ENCODE data around the gene EPHB1.
"Not testable (repeated sequence)": the region's sequence is repeated elsewhere in the genome, so short reads cannot be mapped to it uniquely, and the experiment has no call there.

EPHB1 gene

DNA sequence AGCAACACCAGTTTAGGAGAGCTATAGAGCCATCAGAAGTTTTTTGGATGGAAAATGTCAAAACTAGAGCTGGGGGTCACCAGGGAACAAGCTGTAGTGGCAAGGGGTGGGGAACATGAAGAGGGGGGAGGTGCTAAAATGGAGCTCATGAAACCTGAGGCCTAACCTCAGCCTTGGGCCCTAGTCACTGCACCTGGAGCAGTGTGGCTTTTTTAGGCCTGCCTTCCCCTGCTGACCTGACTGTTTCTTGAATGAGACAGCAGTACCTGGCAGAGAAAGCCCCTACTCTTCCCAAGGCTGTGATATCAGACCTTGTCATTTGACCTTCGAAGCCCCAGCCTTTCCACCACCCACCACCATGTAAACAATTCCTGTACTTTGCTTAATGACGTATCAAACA lies 383.5 kb downstream of the EPHB1 start:
- DNase-seq: no peak

DNA sequence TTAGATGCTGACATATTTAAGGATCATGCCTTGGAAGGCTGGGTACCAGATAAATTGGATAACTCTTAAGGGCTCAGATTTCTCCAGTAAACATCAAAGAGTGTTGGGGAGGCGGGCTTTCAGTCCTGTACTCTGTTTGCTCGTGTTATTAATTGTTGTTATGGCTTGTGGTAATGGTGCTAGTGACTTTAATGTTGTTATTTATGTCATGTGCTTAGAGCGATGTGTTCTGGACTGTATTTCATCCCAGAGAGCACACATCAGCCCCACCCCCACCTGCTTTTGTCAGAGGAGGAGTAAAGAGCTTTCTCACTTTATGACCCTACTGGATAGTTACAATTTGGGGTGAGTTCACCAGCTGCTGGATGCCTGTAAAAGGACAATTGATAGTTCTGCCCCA lies 386.3 kb downstream of the EPHB1 start:
- DNase-seq: no peak

DNA sequence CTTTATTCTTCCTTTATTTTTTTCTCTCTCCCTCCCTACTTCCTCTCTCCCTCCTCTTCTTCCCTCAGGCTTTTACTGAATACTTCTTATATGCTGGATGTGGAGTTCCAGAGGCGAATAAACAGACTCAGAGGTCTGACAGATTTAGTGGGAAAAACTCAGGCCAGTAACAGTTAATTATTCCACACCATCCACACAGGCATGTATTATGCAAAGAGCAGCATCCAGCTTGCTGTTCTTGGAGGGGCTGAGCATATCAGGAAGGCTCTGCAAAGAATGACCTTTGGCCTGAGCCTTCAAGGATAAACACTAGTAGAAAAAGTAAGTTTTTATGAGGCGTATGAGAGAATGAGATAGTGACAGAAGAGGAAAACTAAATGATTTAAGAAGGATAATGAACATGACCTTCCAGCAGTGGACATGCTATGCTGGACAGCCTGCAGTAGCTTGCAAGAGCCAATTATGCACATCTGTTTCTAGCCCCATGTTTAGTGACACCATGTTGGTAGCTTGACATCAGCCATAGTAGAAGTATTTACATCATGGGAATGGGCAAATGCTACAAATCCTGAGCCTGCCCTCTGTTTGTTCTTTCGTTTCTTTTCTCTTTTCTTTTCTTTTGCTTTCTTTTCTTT lies 387.4 kb downstream of the EPHB1 start:
- DNase-seq: no peak

DNA sequence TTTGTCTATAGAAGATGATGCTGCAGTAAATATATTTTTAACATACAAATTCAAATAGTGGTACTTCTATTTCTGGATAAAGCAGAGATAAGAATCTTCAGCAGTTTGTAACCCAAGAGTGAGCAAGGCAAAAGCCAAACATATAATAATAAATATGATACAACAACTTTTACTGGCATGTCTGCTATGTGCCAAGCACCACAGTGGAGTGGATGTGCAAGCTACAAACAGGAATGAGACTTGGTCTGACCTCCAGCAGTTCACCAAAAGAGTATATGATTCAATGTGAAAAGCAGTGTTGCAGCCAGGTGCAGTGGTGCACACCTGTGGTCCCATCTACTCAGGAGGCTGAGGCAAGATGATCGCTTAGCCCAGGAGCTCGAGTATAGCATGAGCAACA lies 395.6 kb downstream of the EPHB1 start:
- DNase-seq: no peak

DNA sequence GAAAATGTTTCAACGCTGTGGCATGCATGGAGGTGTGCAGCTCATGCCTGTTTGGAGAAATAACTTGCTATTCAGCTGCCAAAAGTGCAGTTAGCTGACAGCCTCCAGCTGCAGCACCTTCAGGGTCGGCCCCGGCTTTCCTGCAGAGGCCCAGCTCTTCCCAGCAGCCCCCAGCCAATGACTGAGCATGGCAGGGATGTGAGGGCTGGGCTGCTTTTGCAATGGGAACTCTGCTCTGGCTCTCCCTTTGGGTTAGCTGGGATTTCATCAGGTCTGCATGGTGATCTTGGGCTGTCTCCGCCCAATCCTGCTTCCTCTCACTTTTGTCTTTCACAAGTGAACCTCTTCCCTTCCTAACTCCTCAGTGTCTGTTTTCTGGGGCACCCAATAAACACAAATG lies 396.6 kb downstream of the EPHB1 start:
- no peak for DNase-seq

DNA sequence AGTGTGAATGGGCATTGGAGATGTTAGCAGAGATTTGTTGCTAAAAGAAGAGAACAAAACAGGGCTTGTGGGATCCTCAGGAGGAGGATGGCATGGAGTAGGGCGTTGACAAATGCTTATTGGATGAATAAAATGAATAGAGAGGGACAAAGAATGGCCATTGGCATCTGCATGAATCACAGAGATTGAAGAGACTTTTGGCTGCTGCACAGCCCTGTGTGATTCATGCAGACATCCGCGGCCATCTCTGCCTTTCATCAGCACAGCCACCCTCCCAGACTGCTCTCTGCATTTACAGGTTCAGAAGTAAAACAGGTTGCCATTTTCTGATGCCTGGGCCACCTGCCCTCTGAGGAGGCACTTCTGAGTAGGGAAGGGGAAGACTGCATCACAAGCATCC lies 397.9 kb downstream of the EPHB1 start:
- DNase-seq: no peak

DNA sequence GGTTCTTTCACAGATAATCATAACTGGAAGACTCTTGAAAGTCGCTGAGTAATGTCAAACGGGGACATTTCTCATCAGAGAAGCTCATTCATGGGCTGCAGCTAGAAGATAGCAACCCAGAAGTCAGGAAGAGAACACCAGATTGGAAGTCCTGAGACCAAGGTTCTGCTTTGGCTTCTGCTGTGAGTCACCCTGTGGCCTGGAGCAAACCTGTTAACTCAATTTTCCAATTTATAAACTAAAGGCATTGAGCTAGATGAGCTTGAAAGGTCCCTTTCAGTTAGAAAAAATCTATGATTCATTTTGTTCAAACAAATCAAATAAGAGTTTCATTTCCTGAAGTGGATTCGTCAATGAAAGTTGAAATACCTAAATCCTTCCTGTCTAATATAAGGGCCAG lies 402.2 kb downstream of the EPHB1 start:
- no peak for DNase-seq

DNA sequence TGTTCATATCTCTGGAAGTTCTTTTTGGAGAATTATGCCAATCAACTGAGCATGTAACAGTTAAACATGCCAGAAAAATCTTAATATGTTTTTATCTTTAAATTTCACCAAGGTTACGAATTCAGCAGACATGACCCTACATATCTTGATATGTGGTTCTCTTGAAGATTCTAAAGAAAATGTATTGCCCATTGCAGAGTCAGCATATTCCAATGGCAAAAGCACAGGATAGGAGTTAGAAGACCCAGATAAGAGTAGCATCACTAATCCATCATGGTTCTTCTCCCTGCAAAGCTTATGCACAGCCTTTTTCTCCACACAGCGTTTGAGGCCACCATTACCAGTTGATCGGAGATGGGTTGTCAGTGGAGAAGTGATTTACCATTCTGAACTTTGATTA lies 402.8 kb downstream of the EPHB1 start:
- no peak for DNase-seq

DNA sequence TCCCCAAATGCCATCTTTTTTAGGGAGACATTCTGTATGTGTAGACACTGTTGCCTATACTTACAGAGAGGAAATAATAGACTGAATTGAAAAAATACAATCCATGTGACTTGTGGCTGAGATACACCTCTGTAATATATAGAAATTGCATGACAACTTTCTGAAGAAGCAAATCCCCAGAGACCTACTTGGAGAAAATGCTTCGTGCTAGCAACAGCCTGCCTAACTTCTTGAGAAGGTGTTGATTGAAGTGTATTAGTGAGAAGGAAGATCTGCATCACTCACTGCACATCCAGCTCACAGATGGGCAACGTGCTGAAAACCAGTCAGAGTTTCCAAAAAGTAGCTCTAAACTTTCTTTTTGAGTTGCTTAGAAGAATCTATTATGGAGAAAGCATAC lies 404.1 kb downstream of the EPHB1 start:
- DNase-seq: no peak

DNA sequence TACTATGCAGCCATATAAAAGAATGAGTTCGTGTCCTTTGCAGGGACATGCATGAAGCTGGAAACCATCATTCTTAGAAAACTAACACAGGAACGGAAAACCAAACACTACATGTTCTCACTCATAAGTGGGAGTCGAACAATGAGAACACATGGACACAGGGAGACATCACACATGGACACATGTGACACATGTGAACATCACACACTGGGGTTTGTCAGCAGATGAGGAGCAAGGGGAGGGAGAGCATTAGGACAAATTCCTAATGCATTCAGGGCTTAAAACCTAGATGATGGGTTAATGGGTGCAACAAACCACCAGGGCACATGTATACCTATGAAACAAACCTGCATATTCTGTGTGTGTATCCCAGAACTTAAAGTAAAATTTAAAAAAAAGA lies 408.0 kb downstream of the EPHB1 start:
- no peak for DNase-seq

DNA sequence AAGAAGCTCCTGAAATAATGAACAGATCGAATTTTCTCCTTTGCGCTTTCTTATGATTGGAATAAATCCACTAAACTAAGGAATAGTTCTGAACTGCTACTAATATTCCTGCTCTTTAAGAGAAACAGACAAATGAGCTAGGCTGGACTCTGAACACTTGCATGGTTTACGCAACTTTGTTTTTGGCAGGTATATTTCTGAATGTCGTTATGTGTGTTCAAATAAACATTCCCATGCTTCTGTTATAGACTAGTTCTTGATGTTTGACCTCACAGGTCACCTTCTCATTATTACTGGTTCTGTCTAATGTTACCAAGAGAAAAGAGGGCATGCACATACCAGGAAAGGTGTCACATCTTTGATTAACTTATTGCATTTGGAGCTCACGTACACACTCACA lies 418.2 kb downstream of the EPHB1 start:
- DNase-seq: no peak

DNA sequence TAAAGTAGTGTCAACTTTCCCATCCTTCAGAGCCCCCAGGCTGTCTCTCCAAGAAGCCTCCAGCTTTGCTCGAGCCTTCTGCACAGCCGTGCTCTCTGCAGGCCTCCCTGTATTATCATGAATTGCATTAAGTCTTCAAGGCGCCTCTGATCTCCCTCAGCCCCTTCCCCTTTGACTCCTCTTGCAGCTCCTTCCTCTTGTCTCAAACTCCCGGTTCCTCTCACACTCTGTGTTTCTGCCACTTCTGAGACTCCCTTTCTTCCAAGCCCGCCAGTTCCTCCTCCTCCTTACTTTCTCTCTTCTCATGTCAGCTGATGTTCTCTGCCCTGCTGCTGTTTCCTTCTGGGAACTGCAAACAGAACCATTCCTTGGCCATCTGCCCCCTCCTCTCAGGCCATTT lies 418.8 kb downstream of the EPHB1 start:
- no peak for DNase-seq

DNA sequence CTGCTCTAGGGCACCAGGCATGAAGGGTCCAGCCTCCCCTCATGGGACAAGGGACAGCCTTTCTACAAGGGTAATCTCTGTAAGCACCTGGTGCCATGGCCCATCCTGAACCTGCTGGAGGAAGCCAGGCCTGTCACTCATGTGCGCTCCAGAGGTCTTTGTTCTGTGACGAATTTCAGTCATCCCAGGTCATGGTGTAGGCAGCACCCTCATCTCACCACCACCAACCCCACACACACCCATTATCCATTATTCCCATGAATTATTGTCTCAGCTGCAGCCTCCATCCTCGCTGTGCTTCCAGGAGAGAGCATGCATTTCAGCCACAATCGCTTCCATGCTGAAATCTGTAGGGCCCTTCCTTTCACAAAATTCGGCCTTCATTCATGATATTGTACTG lies 419.3 kb downstream of the EPHB1 start:
- no peak for DNase-seq

DNA sequence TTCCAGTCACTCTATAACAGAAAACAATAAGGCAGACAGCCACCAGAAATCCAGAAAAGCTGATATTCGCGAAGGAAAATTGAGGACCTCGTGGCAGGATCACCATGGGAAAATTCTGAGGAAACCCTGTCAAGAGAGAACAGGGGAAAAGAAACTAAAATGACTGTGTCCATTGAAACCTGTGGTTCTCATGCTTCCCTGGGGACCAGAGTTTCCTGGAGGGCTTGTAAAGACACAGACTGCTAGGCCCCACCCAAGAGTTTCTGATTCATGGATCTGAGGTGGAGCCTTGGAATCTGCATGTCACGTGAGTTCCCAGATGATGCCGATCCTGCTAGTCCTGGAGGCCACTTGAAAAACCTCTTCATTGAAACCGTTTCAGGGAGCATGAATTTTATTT lies 420.5 kb downstream of the EPHB1 start:
- no peak for DNase-seq

DNA sequence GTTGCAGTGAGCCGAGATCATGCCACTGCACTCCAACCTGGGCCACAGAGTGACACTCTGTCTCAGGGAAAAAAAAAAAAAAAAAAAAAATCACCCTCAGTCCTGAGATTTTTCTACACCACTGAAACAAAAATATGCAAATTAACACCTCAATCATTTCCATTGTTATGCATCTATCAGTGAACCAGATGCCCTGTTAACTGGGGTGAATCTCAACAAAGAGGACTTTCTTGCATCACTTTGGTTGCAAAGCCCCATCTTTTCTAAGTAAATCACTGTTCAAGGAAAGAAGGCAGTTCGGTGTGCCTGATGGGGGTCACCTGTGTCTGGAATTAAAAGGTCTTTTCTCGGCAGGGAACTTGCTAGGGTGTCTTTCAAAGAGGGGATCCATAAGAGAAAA lies 421.6 kb downstream of the EPHB1 start:
- no peak for DNase-seq

DNA sequence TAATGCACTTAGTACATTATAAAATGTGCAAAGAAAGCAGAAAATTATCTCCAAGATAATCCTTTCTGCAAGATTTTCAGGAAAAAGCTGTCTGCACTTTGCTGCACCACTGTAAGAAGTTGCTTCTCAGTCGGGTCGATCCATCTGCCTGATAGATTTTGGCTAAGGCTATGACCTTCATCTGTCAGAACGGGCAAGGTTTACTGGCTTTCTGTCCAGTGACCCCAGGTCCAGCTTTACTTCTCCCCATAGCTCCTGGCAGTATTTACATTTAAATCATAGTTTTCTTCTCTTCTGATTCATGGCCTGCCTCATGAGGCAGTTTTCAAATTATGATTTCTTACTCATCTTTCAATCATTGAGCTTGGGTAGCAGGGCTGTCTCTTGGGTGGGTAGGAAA lies 422.7 kb downstream of the EPHB1 start:
- DNase-seq: no peak

DNA sequence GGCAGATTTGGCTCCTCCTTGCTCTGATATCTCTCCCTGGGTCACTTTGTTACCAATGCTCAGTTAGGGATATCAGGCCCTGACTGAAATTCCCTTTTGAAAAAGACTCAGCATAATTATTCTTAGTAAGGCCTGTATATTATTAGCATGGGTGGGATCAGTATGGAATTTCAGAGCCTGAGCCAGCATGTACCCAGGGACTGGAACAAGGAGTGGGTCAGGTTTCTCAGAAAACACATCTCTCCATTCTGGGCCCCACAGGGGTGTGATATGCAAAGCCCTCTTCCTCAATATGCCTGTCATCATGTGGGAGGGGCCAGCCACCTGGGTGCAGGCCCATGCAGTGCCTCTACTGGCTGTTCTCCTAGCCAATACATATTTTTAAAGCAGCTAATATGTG lies 423.2 kb downstream of the EPHB1 start:
- no peak for DNase-seq

DNA sequence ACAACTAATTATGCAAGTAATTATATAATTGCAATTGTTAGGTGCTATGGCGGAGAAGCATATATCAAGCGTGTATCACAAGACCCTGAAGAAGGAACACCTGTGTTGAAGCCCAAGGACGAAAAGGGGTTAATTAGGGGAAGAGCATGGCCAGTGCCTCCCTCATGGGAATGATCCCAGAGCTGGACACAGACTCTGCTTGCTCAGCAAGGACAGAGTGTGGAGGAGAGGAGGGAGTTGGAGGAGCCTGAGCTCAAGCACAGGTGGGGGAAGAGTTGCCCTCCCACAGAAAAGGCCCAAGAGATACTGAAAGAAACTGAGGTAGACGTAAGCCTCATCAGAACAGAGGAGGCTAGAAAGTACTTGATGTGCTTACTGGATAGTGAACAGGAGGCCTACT lies 423.7 kb downstream of the EPHB1 start:
- no peak for DNase-seq

DNA sequence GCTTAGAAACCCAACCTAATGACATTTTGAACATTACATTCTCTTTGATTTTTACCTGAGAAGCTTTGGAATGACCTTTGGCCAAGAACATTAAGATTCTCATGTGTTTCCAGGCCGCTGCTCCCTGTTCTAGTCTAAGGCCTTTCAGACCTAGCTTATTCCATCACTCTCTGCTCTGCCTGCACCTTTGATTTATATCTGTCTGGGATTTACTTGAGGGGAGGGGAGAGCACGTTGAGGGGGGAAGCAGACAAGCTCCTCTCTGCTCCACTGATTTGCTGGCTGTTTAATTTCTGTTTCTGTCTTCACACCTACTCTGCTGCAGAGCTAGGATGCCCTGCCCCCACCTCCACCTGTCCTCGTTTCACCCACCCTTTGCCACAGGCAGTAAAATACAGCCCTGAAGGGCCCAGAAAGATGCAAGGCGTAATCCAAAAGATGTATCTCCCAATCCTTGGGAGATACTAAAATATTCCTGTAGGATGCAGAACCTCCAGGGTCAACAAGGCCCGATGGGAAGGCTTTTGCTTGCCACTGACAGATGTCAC lies 429.8 kb downstream of the EPHB1 start:
- no peak for DNase-seq

DNA sequence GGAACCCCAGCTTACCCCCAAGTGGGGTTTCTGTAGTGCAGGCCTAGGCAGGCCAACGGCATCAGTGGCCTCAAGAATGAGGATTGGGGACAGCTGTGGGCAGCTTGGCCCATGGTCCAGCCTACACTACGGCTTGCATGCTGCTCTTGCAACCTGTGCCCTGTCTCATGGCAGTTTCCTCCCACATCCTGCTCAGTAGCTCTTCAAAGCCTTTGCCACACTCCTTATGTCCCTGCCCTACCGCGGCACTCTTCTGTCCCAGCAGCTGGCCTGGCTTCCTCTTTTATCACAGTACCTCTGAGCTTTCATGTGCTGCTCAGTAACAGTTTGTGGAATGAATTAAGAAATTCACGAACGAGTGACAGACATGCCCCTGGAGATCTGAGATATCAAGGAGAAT lies 431.0 kb downstream of the EPHB1 start:
- DNase-seq: no peak

DNA sequence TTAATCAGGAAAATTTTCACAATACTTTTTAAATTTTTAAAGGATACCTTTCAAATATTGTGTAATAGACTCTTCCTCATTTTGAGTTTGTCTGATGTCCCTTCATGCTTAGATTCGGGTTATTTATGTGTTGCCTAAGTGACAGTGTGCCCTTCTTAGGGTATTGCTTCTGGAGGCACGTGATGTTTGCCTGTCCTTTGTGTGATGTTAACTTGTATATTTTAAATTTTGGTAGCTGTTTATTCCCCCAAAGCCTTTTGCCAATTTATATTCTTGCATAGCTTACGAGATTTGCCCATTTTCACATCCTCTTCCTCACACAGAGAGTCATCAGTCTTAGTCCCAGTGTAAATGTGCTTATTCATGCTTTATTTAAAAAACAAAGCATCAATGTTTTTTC lies 433.1 kb downstream of the EPHB1 start:
- DNase-seq: no peak

DNA sequence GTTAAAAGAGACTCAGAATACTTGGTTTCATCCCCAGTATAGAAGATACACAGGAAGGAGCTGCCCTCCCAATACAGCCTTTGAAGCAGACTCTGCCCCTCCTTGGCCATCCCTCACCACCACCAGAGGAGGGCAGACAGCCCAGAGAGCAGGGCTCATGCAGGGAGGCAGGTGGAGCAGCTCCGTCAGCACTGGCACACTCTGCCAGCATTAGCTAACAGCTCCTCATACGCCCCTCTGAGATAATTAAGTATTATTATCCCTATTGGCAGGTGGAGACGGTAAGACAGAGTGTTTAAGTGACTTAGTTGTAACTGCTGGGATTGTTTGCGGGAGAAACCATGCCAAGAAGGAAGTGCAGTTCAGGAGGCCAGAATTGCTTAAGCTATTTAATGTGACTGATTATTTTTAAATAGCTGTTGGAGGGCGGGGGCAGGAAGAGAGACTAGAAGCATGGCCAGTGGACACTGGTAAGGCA lies 434.0 kb downstream of the EPHB1 start:
- no peak for DNase-seq

DNA sequence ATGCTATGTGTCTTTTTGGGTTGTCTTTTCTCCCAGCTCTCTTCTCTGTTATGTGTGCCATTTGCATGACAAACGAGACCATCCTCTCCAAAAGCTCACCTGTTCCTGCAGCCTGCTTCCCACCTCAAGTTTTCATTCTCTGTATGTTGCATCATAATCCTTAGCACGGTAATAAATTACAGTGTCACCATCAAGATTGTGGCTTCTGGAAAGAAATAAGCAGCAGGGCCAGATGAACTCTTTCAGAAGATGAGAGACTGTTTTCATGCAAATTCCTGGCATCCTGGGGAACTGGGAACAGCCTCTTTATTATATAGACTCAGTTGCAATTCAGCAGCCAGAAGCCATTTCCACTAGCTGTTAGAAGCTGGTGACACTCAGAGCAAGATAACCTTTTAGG lies 436.7 kb downstream of the EPHB1 start:
- no peak for DNase-seq

DNA sequence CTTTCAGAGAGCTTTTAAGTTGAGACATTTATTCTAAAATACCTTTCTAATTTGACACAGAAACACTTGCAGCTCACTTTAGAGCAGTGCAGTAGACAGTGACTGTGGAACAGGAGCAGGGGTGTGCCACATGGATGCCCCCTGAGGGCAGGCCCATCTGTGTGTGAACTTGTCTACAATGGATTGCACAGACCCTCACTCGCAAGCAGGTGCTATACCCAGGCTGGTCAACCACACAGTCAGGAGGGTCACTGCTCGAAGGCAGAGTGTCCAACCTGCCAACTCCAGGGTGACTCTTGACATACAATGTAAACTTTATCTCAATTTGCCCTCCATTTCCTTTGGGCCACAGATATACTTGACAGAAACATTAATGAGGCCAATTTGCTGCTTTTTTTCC lies 437.2 kb downstream of the EPHB1 start:
- DNase-seq: no peak

DNA sequence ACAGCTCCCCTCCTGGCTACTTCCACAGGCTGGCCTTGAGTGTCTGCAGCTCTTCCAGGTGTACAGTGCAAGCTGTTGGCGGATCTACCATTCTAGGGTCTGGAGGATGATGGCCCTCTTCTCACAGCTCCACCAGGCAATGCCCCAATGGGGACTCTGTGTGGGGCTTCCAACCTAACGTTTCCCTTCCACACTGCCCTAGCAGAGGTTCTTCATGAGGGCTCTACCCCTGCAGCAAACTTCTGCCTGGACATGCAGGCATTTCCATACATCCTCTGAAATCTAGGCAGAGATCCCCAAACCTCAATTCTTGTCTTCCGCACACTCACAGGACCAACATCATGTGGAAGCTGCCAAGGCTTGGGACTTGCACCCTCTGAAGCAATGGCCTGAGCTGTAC lies 438.4 kb downstream of the EPHB1 start:
- DNase-seq: not testable (repeated sequence)

DNA sequence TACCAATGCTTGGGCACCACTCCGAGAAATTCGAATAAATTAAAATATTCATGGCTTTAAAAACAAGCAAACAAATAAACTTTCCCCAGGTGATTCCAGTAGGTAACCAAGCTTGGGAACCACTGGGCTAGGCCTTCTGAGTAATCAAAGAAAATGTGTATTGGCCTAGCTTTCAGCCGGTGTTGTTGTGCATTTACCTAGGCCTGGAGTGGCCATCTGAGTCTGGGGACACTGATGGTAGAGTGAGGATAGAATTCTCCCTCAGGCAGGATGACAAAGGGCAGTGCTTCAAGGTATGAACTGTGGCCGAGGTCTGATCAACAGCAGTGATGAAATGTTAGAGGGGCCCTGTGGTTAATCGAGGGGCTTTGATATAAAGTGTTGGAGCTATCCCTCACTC lies 440.5 kb downstream of the EPHB1 start:
- DNase-seq: no peak

Data from CD4-positive, alpha-beta T cell treated with Interleukin-17A for 1 hour (primary cell).